ENCODE results near the gene GUCY2C.
A peak's percentile ranks its signal among the peaks of the same experiment; 100 is the strongest.

GUCY2C gene

GRCh38 chr12:14681625-14682024 is 14.8 kb downstream of the GUCY2C start:
- DNase-seq (ENCODE audit: low read depth) = no peak

DNA sequence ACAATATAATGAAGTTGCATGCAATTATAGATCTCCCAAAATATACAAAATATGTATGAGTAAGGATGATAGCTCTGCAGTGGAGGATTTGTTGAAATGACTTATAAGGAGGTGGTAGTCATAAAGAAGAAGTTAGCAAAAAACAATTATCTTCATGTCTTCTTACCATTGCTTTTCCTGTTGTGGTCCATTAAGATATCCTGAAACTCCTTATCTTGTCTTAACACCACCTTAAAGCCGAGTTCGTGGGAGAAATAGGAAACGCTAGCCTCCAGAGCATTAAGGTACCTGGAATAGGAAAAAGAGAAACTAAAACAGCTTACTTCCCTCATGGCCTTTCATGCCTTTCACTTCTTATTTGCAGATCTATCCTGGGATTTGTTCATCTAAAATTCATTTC is 15.2 kb downstream of the GUCY2C start:
- no peak for DNase-seq (ENCODE audit: low read depth)

DNA sequence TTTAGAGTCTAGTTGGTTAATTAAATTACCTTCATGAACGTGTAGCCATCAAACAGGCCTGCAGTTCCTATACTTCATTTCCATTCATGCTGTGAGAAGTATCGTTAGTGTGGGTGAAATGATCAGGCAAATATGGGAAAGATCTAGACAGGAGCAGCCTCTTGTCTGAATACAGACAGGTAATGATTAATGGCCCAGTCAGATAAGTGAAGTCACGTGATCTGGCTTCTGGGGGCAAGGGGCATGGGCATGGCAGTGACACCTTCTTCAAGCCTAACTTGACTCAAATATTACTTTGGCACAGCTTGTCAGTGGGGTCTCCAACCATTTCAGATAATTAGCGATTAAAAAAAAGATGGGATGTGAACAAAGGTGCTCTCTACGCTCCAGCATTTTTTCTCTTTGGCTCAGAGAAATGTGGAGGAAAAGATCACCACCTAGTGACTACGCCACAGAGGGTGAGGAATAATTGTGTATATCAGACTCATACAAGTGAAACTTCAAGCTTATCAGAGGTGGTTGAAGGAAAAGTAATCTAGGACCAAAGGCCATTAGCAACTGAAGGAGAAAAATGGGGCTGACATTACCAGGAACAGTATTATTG is 17.8 kb downstream of the GUCY2C start:
- no peak for DNase-seq (ENCODE audit: low read depth)

- no peak for DNase-seq (ENCODE audit: low read depth)
Observed at GRCh38 chr12:14668591-14668990, 27.8 kb downstream of the GUCY2C start.

GRCh38 chr12:14665354-14666348 is 30.7 kb downstream of the GUCY2C start:
- no peak for DNase-seq (ENCODE audit: low read depth)

- DNase-seq (ENCODE audit: low read depth) = peak; percentile 15
Observed at GRCh38 chr12:14664434-14665023, 31.9 kb downstream of the GUCY2C start.

GRCh38 chr12:14663002-14663401 is 33.4 kb downstream of the GUCY2C start:
- no peak for DNase-seq (ENCODE audit: low read depth)

GRCh38 chr12:14656846-14657245 is 39.6 kb downstream of the GUCY2C start:
- DNase-seq (ENCODE audit: low read depth) = no peak

GRCh38 chr12:14655284-14655683 is 41.1 kb downstream of the GUCY2C start:
- DNase-seq (ENCODE audit: low read depth) = no peak

- DNase-seq (ENCODE audit: low read depth) = no peak
Observed at GRCh38 chr12:14654842-14655241, 41.6 kb downstream of the GUCY2C start.

DNA sequence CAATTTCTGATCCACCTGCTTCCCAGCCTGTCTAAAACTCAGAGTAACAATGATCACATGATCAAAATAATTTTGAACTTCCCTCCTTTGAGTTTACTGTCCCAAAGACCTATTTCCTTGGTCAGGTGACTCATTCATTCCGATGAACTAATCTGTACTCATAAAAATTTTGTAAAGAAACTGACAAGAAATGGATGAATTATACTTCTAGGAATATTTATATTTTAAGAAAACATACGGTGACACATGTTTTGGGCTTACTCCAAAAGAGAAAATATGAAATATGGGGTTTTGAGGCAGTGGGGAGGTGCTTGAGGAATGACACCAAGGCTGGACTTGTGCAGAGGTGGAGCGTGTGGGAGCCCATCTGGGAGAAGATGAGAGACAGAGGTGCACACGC is 42.0 kb downstream of the GUCY2C start:
- no peak for DNase-seq (ENCODE audit: low read depth)

DNA sequence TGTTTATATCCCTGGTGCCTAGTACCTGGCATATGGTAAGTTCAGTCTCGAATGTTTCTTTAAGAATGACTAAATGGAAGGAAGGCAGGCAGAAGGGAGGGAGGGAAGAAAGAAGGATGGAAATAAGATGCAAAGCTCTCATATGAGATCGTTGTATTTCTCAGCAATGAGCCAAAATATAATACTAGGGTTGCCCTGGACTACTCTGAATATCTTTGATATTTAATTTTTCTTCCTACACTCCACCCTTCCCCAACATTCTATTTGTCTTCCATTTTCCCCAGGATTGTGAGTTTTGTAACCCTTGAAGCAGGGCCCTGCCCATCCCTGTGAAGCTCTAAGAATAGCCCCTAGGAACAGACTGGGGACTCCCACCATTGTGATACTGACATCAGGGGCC is 43.9 kb downstream of the GUCY2C start:
- DNase-seq (ENCODE audit: low read depth) = no peak

- no peak for DNase-seq (ENCODE audit: low read depth)
Observed at GRCh38 chr12:14651371-14651770, 45.0 kb downstream of the GUCY2C start.

DNA sequence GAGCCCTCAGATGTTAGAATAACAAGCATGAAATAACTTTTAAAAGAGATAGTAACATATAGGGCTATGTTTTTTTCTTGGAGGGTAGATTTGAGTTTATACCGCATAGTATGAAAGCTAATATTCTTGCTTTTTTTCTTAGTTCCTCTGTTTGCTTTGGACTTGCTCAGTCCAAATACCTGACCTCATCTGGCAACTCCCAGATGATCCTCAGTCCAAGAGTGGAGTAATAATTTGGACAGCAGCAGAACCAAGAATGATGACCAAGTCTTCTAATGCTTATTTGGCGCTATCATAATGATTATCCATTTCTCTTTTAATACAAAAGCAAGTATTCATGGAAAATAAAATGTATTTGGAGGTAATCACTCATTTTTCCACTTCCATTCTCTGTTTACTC is 45.6 kb downstream of the GUCY2C start:
- no peak for DNase-seq (ENCODE audit: low read depth)

DNA sequence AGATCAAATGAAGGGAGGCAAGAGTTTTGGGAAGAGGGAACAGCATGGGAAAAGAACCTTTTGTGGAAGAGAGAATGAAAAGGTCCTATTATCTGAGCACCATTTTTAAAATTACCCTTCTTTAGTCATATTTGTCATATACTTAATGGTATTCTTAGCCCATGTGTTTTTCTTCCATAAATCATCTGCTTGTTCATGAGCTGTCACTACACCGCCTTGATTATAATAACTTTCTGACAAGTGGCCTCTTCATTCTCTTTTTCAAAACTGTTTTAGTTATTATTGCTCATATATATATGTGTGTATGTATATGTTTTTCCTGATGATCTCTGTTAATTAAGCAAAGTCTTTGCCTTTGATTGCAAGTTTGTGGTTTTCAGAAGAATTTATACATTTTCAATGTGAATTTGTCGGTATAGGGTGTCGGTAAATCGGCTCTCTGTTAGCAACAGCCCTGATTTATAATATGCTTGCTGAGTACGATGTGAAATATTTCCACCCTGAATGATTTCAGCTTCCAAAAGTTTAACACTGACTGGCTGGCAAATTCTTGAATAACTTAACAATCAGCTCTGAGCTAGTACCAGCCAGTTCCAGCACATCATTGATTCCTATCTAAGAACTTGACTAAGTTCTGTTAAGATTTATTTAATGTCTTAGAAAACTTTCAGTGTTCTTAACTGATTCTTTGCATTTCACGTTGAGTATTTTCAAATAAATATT is 49.2 kb downstream of the GUCY2C start:
- DNase-seq (ENCODE audit: low read depth) = no peak

DNA sequence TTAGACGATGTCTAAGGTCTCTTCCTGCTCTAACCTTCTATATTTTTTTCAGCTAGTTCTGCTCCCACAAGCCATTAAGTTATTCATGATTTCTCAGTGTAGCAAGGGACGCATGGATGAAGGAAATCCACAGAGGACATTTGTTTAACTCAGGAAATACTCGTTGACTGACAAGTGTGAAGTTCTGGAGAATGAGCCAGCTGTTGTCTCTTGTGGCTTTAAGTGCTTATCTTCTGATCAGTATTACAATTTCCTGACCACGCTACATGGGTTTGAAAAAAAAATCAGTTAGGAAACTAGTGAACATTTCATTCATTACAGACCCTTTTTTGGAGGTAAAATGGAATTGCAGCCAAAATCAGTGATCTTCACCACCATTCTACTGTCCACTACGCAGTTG is 53.1 kb downstream of the GUCY2C start:
- no peak for DNase-seq (ENCODE audit: low read depth)

GRCh38 chr12:14638066-14638465 is 58.3 kb downstream of the GUCY2C start:
- no peak for DNase-seq (ENCODE audit: low read depth)

- DNase-seq (ENCODE audit: low read depth) = no peak
Observed at GRCh38 chr12:14635776-14636175, 60.6 kb downstream of the GUCY2C start.

DNA sequence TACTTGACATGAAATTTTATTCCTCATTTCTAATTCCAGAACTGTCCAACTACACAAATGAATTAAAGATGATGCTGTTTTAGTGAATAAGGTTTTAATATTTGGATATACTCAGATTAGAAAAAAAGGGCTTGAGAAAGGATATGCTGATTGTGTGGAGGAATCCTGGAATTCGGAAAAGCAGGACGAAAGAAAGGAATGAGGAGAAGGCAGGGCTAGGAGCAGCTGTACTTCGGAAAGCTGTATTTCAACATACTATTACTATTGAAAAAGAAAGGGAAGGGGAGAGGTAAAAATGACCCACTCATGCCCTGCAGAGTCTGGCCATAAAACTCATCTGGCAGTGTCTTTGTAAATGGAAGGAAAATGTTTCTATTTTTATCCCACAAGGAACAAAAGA is 65.6 kb downstream of the GUCY2C start:
- no peak for DNase-seq (ENCODE audit: low read depth)

DNA sequence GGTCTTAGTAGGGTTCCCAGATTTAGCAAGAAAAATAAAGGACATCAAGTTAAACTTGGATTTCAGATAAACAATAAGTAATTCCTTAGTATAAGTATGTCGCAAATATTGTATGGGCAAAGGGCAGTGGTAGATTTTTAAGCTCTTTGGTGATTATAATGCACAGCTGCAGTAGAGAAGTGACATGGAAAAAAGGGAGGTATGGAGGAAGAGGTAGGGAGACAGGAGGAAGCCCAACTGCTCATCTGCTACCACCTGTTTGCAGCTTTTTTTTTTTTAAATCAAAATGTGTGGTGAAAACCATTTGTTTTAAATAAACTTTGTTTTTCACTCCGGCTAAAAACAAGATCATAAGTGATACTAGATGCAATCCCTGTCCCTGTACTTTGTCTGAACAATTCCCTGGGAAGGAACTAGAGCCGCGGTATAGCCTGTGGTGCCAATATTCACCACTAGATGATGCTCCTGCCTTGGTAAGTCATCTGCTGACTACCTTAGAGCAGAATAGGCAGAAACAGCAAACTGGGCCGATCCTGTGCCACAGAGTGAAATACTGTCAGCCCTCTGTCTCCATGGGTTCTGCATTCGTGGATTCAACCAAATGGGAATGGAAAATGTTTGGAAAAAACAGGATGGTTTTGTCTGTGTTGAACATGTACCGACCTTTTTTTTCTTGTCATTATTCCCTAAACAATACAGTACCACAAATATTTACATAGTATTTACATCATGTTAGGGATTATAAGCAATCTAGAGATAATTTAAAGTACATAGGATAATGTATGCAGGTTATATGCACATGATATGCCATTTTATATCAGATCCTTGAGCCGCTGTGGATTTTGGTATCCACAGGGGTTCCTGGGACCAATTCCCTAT is 66.3 kb downstream of the GUCY2C start:
- DNase-seq (ENCODE audit: low read depth) = no peak

- DNase-seq (ENCODE audit: low read depth) = no peak
Observed at GRCh38 chr12:14628771-14629170, 67.6 kb downstream of the GUCY2C start.

Measured in HS-27A (cell line).